ENCODE results near the gene PPP1CA. TPM values are rescaled to one million over a fixed set of nuclear protein-coding genes. Genes with fewer than 3 reads are reported as not detected.

PPP1CA gene
- polyA plus RNA-seq, 1 donor (not counting 4 experiments of a cell fraction or from before 2014, with no cell fraction given) = 122 TPM

- FAIRE-seq (peak; percentile 34), DNase-seq (ENCODE audit: low read depth, low spot score) (no peak)
- Histone ChIP-seq H3K9me1 (ENCODE audit: control insufficient read depth, extremely low read depth, insufficient read depth, low read length) (no peaks in the 10 kb centered on the region), H4K20me1 (ENCODE audit: control insufficient read depth, extremely low read depth, insufficient read depth, low read length) (peaks cover 5% of the 10 kb centered on the region), H3K4me1 (ENCODE audit: control insufficient read depth, extremely low read depth, insufficient read depth, low read length) (peaks cover 17% of the 10 kb centered on the region), H3K27ac (ENCODE audit: control insufficient read depth, insufficient read depth, low read length) (no peak overlapping the region), H3K4me2 (ENCODE audit: control insufficient read depth, extremely low read depth, insufficient read depth, low read depth, low read length) (no peak overlapping the region), H3K9me3 (ENCODE audit: control insufficient read depth, low read depth, low read length) (no peaks in the 10 kb centered on the region), H3K79me2 (ENCODE audit: control insufficient read depth, insufficient read depth, low read length) (no peaks in the 10 kb centered on the region), H3K9ac (ENCODE audit: control insufficient read depth, extremely low read depth, insufficient read depth, low read length) (no peak overlapping the region), H3K4me3 (ENCODE audit: control insufficient read depth in 2 of 3, extremely low read depth in 1 of 3, insufficient read depth in 2 of 3, low read depth in 1 of 3, low read length in 3 of 3) (no peak overlapping the region), H2AFZ (ENCODE audit: control insufficient read depth, low read length) (no peak overlapping the region), H3K36me3 (ENCODE audit: control insufficient read depth in 2 of 2, extremely low read depth in 1 of 2, insufficient read depth in 2 of 2, low read length in 2 of 2) (peaks cover 4 to 6% of the 10 kb centered on the region in 2 experiments), H3K27me3 (ENCODE audit: control insufficient read depth, extremely low read depth, insufficient read depth, low read length) (no peaks in the 10 kb centered on the region)
- dilution Hi-C loops (cut with MboI; ENCODE audit: extremely low pct_ligation_motif_present, low sequenced_read_pairs) = no loop called here
- no peak for TF ChIP-seq EZH2 (IDR thresholded peaks at IDR 0.05; ENCODE audit: low read length)
- TF ChIP-seq CTCF (optimal IDR thresholded peaks at IDR 0.05 in 1 of 3, IDR thresholded peaks at IDR 0.05 in 1 of 3, conservative IDR thresholded peaks at IDR 0.05 in 1 of 3; ENCODE audit: extremely low read depth in 1 of 3, insufficient read depth in 2 of 3, low read length in 3 of 3) = no peak
Measured at GRCh38 chr11:67366961-67367760, 34.5 kb downstream of the PPP1CA start.

DNA sequence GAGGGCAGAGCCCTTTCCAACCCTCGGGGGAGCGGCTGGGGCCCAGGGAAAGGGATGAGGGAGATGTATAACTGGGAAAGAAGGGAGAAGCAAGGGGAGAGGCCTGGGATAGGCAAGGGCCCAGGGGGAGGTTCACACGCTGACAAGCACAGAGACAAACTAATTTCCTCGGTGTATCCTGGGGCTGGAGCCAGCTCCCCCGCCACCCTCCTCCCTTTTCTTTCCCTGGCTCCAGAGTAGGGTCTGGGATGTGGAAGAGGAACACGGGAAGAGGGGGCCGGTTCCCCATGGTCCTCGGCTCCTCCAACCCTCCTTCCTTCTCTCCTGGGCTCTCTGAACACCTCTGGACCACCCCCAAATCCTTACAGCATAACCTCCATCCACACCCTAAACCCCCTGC lies 35.1 kb downstream of the PPP1CA start:
- Histone ChIP-seq H3K4me2 (ENCODE audit: control insufficient read depth, extremely low read depth, insufficient read depth, low read depth, low read length) (no peak overlapping the region), H3K9ac (ENCODE audit: control insufficient read depth, extremely low read depth, insufficient read depth, low read length) (no peak overlapping the region), H4K20me1 (ENCODE audit: control insufficient read depth, extremely low read depth, insufficient read depth, low read length) (peaks cover 5% of the 10 kb centered on the region), H2AFZ (ENCODE audit: control insufficient read depth, low read length) (no peak overlapping the region), H3K9me3 (ENCODE audit: control insufficient read depth, low read depth, low read length) (no peaks in the 10 kb centered on the region), H3K9me1 (ENCODE audit: control insufficient read depth, extremely low read depth, insufficient read depth, low read length) (no peaks in the 10 kb centered on the region), H3K4me3 (ENCODE audit: control insufficient read depth in 2 of 3, extremely low read depth in 1 of 3, insufficient read depth in 2 of 3, low read depth in 1 of 3, low read length in 3 of 3) (no peak overlapping the region), H3K27me3 (ENCODE audit: control insufficient read depth, extremely low read depth, insufficient read depth, low read length) (no peaks in the 10 kb centered on the region), H3K79me2 (ENCODE audit: control insufficient read depth, insufficient read depth, low read length) (no peaks in the 10 kb centered on the region), H3K4me1 (ENCODE audit: control insufficient read depth, extremely low read depth, insufficient read depth, low read length) (peaks cover 17% of the 10 kb centered on the region), H3K36me3 (ENCODE audit: control insufficient read depth in 2 of 2, extremely low read depth in 1 of 2, insufficient read depth in 2 of 2, low read length in 2 of 2) (peaks cover 4 to 6% of the 10 kb centered on the region in 2 experiments), H3K27ac (ENCODE audit: control insufficient read depth, insufficient read depth, low read length) (no peak overlapping the region)
- DNase-seq (ENCODE audit: low read depth, low spot score) = no peak
- no peak for FAIRE-seq
- dilution Hi-C loops (cut with MboI; ENCODE audit: extremely low pct_ligation_motif_present, low sequenced_read_pairs) = no loop called here
- no peak for TF ChIP-seq CTCF (optimal IDR thresholded peaks at IDR 0.05 in 1 of 3, IDR thresholded peaks at IDR 0.05 in 1 of 3, conservative IDR thresholded peaks at IDR 0.05 in 1 of 3; ENCODE audit: extremely low read depth in 1 of 3, insufficient read depth in 2 of 3, low read length in 3 of 3)
- TF ChIP-seq EZH2 (IDR thresholded peaks at IDR 0.05; ENCODE audit: low read length) = no peak

Measured in keratinocyte (primary cell).